ENCODE measurements around the gene ACVRL1.

Gene ACVRL1

GRCh38 chr12:51914034-51914923, 7.0 kb downstream of the ACVRL1 start:
- ATAC-seq (no peak), DNase-seq (no peak)
- H3K9me3 Mint-ChIP-seq, result no peaks in the 10 kb centered on the region
- no peak overlapping the region for H3K4me3 Mint-ChIP-seq
- peaks cover 10% of the 10 kb centered on the region for H3K27me3 Mint-ChIP-seq
- no peak overlapping the region for H3K27ac Mint-ChIP-seq
- no peaks in the 10 kb centered on the region for H3K36me3 Mint-ChIP-seq (ENCODE audit: low read depth)
- no peaks in the 10 kb centered on the region for H3K4me1 Mint-ChIP-seq

- ATAC-seq (no peak), DNase-seq (no peak)
- Mint-ChIP-seq H3K9me3 (no peaks in the 10 kb centered on the region), H3K36me3 (ENCODE audit: low read depth) (no peaks in the 10 kb centered on the region), H3K4me3 (no peak overlapping the region), H3K27ac (no peak overlapping the region), H3K27me3 (peaks cover 6% of the 10 kb centered on the region), H3K4me1 (no peaks in the 10 kb centered on the region)
Observed at GRCh38 chr12:51915003-51915625, 7.8 kb downstream of the ACVRL1 start.

DNA sequence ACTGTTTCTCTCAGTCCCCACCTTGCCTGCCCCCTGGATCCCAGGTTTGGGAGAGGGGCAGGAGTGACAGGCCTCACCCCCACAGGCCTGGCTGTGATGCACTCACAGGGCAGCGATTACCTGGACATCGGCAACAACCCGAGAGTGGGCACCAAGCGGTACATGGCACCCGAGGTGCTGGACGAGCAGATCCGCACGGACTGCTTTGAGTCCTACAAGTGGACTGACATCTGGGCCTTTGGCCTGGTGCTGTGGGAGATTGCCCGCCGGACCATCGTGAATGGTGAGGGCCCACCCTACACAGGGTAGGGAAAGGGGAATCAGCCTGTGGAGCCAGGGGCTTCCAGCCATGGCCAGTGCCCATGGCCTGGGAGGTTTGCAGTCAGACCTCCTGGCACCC, 8.6 kb downstream of the ACVRL1 start:
- no peak for ATAC-seq
- H3K27me3 Mint-ChIP-seq, result peaks cover 4% of the 10 kb centered on the region
- no peak overlapping the region for H3K27ac Mint-ChIP-seq
- DNase-seq, result no peak
- no peaks in the 10 kb centered on the region for H3K9me3 Mint-ChIP-seq
- H3K4me3 Mint-ChIP-seq, result no peak overlapping the region
- H3K4me1 Mint-ChIP-seq, result no peaks in the 10 kb centered on the region
- no peaks in the 10 kb centered on the region for H3K36me3 Mint-ChIP-seq (ENCODE audit: low read depth)

DNA sequence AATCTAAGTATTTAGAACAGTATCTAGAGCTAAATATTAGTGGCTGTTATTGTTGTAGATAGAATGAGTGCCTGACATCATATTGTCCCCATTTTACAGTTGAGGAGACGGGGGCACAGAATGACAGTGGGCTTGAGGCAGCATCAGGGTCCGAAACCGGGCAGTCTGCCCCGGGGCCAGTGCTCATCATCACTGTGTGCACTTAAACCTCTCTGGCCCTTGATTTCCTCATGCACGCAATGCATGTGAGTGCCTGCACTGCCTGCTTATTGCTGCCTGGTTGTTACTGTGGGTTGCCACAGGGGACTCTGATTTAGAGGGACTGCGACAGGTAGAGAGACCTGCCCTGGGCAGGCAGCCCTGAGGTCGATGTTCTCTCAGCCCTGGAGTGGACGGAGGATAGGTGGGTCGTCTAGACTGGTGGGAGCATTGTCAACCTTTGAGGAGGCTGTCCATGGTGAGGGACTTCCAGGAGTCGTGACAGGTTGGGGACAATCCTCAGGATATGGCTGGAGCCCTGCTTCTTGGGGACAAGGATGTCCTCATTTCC, 9.8 kb downstream of the ACVRL1 start:
- DNase-seq (no peak), ATAC-seq (no peak)
- H3K4me3 Mint-ChIP-seq, result no peak overlapping the region
- no peaks in the 10 kb centered on the region for H3K4me1 Mint-ChIP-seq
- no peaks in the 10 kb centered on the region for H3K27me3 Mint-ChIP-seq
- H3K9me3 Mint-ChIP-seq, result no peaks in the 10 kb centered on the region
- no peak overlapping the region for H3K27ac Mint-ChIP-seq
- H3K36me3 Mint-ChIP-seq (ENCODE audit: low read depth), result no peaks in the 10 kb centered on the region

DNA sequence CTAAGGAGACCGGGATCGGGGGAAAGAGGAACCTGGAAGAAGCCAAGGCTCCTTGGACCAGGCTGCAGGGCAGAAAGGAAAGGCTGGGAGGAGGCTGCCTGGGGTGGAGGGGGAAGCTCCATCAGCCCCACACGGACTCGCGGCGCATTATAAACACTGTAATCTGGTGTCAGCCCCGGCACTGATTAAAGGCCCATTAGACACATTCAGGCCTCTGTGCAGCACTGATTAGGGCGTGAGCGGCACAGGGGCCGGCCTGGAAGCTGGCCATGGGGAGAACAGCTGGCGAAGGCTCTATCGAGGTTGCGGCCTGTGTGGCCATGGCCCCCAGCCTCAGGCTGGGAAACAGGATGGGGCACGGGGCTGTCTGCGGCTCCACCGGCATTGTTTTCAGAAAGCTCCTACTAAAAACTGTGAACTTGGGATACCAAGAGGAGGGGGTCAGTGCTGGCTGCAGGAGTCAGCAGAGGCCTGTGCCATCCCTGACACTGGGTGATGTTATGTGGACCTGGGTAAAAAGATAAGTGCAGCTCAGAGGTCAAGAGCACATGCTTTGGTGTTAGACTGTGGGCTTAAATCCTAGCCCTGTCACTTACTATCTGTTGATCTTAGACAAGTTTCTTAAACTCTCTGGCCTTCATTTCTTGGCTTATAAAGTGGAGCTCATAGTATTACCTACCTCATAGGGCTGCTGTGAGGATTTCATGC, 10.6 kb downstream of the ACVRL1 start:
- H3K4me3 Mint-ChIP-seq, result no peak overlapping the region
- H3K36me3 Mint-ChIP-seq (ENCODE audit: low read depth), result no peaks in the 10 kb centered on the region
- DNase-seq, result no peak
- H3K27ac Mint-ChIP-seq, result no peak overlapping the region
- no peaks in the 10 kb centered on the region for H3K9me3 Mint-ChIP-seq
- no peak for ATAC-seq
- peaks cover 3% of the 10 kb centered on the region for H3K4me1 Mint-ChIP-seq
- H3K27me3 Mint-ChIP-seq, result no peaks in the 10 kb centered on the region

- Mint-ChIP-seq H3K27me3 (peaks cover 3% of the 10 kb centered on the region), H3K4me1 (peaks cover 17% of the 10 kb centered on the region), H3K9me3 (no peaks in the 10 kb centered on the region), H3K4me3 (no peak overlapping the region), H3K36me3 (ENCODE audit: low read depth) (no peaks in the 10 kb centered on the region), H3K27ac (no peak overlapping the region)
- ATAC-seq (no peak), DNase-seq (no peak)
Observed at GRCh38 chr12:51920046-51920445, 12.7 kb downstream of the ACVRL1 start.

GRCh38 chr12:51921017-51921725, 13.9 kb downstream of the ACVRL1 start:
- H3K36me3 Mint-ChIP-seq (ENCODE audit: low read depth), result no peaks in the 10 kb centered on the region
- no peaks in the 10 kb centered on the region for H3K9me3 Mint-ChIP-seq
- DNase-seq, result no peak
- H3K27ac Mint-ChIP-seq, result no peak overlapping the region
- H3K4me1 Mint-ChIP-seq, result peaks cover 19% of the 10 kb centered on the region
- H3K4me3 Mint-ChIP-seq, result no peak overlapping the region
- H3K27me3 Mint-ChIP-seq, result peaks cover 6% of the 10 kb centered on the region
- ATAC-seq, result no peak

GRCh38 chr12:51922146-51922545, 14.8 kb downstream of the ACVRL1 start:
- ATAC-seq (no peak), DNase-seq (no peak)
- H3K36me3 Mint-ChIP-seq (ENCODE audit: low read depth), result no peaks in the 10 kb centered on the region
- no peak overlapping the region for H3K27ac Mint-ChIP-seq
- no peaks in the 10 kb centered on the region for H3K9me3 Mint-ChIP-seq
- peaks cover 6% of the 10 kb centered on the region for H3K27me3 Mint-ChIP-seq
- peaks cover 19% of the 10 kb centered on the region for H3K4me1 Mint-ChIP-seq
- no peak overlapping the region for H3K4me3 Mint-ChIP-seq

GRCh38 chr12:51922762-51923505, 15.6 kb downstream of the ACVRL1 start:
- no peaks in the 10 kb centered on the region for H3K9me3 Mint-ChIP-seq
- H3K4me3 Mint-ChIP-seq, result no peak overlapping the region
- ATAC-seq (no peak), DNase-seq (no peak)
- H3K27me3 Mint-ChIP-seq, result peaks cover 6% of the 10 kb centered on the region
- peaks cover 19% of the 10 kb centered on the region for H3K4me1 Mint-ChIP-seq
- H3K27ac Mint-ChIP-seq, result no peak overlapping the region
- no peaks in the 10 kb centered on the region for H3K36me3 Mint-ChIP-seq (ENCODE audit: low read depth)

- peak overlapping the region; percentile 28 for H3K4me3 Mint-ChIP-seq
Observed at GRCh38 chr12:51923506-51924365, 16.4 kb downstream of the ACVRL1 start.

GRCh38 chr12:51924551-51925319, 17.4 kb downstream of the ACVRL1 start:
- ATAC-seq, result peak; percentile 29
- no peak for DNase-seq
- H3K27me3 Mint-ChIP-seq, result peaks cover 6% of the 10 kb centered on the region
- H3K4me1 Mint-ChIP-seq, result peaks cover 19% of the 10 kb centered on the region
- no peaks in the 10 kb centered on the region for H3K9me3 Mint-ChIP-seq
- H3K36me3 Mint-ChIP-seq (ENCODE audit: low read depth), result no peaks in the 10 kb centered on the region
- no peak overlapping the region for H3K27ac Mint-ChIP-seq
- H3K4me3 Mint-ChIP-seq, result no peak overlapping the region

More at GRCh38 chr12:51923506-51924365, 16.4 kb downstream of the ACVRL1 start:
- H3K27ac Mint-ChIP-seq, result no peak overlapping the region
- no peaks in the 10 kb centered on the region for H3K36me3 Mint-ChIP-seq (ENCODE audit: low read depth)
- H3K4me1 Mint-ChIP-seq, result peaks cover 19% of the 10 kb centered on the region
- DNase-seq (peak; percentile 78), ATAC-seq (peak; percentile 62)
- peaks cover 6% of the 10 kb centered on the region for H3K27me3 Mint-ChIP-seq
- H3K9me3 Mint-ChIP-seq, result no peaks in the 10 kb centered on the region

- Mint-ChIP-seq H3K9me3 (no peaks in the 10 kb centered on the region), H3K4me1 (peaks cover 19% of the 10 kb centered on the region), H3K36me3 (ENCODE audit: low read depth) (no peaks in the 10 kb centered on the region), H3K27ac (no peak overlapping the region), H3K27me3 (peaks cover 6% of the 10 kb centered on the region), H3K4me3 (no peak overlapping the region)
- ATAC-seq (no peak), DNase-seq (no peak)
Observed at GRCh38 chr12:51925346-51926063, 18.2 kb downstream of the ACVRL1 start.

All from activated naive CD8-positive, alpha-beta T cell treated with anti-CD3 and anti-CD28 coated beads, Interleukin-2, amount 50 U/mL, for 24 hours (primary cell).